IMR-90 (cell line): Measurements from ENCODE around the gene NKAIN2.

Experiments used
- BHLHE40 ChIP-seq: fragments of 150-350 bp; IDR thresholded peaks from 2 replicates; pipeline ENCODE4 v1.6.1; 2016; ENCODE audit warnings: mild to moderate bottlenecking, low read depth, low read length
- CEBPB ChIP-seq: IDR thresholded peaks from 2 replicates; pipeline ENCODE4 v1.6.1; 2012; ENCODE audit warnings: low read depth, low read length, improper control_type of control experiment
- CTCF ChIP-seq: conservative IDR thresholded peaks from 2 replicates; pipeline ENCODE4 v1.5.1; 2012; ENCODE audit warnings: mild to moderate bottlenecking, low read depth, low read length, improper control_type of control experiment
- ELK1 ChIP-seq: fragments of 150-350 bp; IDR thresholded peaks from 2 replicates; pipeline ENCODE4 v1.6.1; 2016; ENCODE audit warnings: low read depth, mild to moderate bottlenecking, low read length, moderate library complexity, borderline replicate concordance
- MAZ ChIP-seq: IDR thresholded peaks from 2 replicates; pipeline ENCODE4 v1.6.1; 2012; ENCODE audit warnings: low read depth, mild to moderate bottlenecking, low read length, improper control_type of control experiment, moderate library complexity, borderline replicate concordance
- MXI1 ChIP-seq: IDR thresholded peaks from 2 replicates; pipeline ENCODE4 v1.6.1; 2012; ENCODE audit warnings: low read depth, mild to moderate bottlenecking, low read length, moderate library complexity, borderline replicate concordance
- POLR2A ChIP-seq: IDR thresholded peaks from 2 replicates; pipeline ENCODE4 v1.6.1; 2012; ENCODE audit warnings: mild to moderate bottlenecking, low read depth, low read length
- RAD21 ChIP-seq: IDR thresholded peaks from 2 replicates; pipeline ENCODE4 v1.6.1; 2012; ENCODE audit warnings: low read length, improper control_type of control experiment
- RCOR1 ChIP-seq: IDR thresholded peaks from 2 replicates; pipeline ENCODE4 v1.6.1; 2012; ENCODE audit warnings: mild to moderate bottlenecking, low read length, improper control_type of control experiment; ENCODE audit not compliant: insufficient replicate concordance
- RFX5 ChIP-seq: IDR thresholded peaks from 2 replicates; pipeline ENCODE4 v1.8.0; 2012; ENCODE audit warnings: low read depth, mild to moderate bottlenecking, low read length, moderate library complexity
- SMC3 ChIP-seq: fragments of 150-350 bp; IDR thresholded peaks from 2 replicates; pipeline ENCODE4 v1.6.1; 2016; ENCODE audit warnings: low read depth, mild to moderate bottlenecking, antibody characterized with exemption, low read length, moderate library complexity
- USF2 ChIP-seq: fragments of 150-350 bp; IDR thresholded peaks from 2 replicates; pipeline ENCODE4 v1.6.1; 2017; ENCODE audit warnings: mild to moderate bottlenecking, antibody characterized with exemption, low read length, low read depth

GRCh38 chr6:124780623-124781022 lies 977.0 kb downstream of the NKAIN2 start:
- no peak for TF ChIP-seq POLR2A
- no peak for TF ChIP-seq CTCF
- no peak for TF ChIP-seq RFX5
- no peak for TF ChIP-seq ELK1
- TF ChIP-seq RAD21 = no peak
- no peak for TF ChIP-seq MXI1
- TF ChIP-seq USF2 = no peak
- no peak for TF ChIP-seq CEBPB
- no peak for TF ChIP-seq MAZ
- no peak for TF ChIP-seq BHLHE40
- TF ChIP-seq RCOR1 = no peak
- no peak for TF ChIP-seq SMC3
